Erythroblast (primary cell): ENCODE data around the gene OTOS.

Source experiments
- GATA1 ChIP-seq: IDR thresholded peaks from 2 replicates; pipeline ENCODE4 v1.6.1; 2011; ENCODE audit warnings: low read depth, mild to moderate bottlenecking, control low read depth, low read length, moderate library complexity
- POLR2A ChIP-seq: IDR thresholded peaks from 2 replicates; pipeline ENCODE4 v1.6.1; 2011; ENCODE audit warnings: mild to moderate bottlenecking, low read length

DNA sequence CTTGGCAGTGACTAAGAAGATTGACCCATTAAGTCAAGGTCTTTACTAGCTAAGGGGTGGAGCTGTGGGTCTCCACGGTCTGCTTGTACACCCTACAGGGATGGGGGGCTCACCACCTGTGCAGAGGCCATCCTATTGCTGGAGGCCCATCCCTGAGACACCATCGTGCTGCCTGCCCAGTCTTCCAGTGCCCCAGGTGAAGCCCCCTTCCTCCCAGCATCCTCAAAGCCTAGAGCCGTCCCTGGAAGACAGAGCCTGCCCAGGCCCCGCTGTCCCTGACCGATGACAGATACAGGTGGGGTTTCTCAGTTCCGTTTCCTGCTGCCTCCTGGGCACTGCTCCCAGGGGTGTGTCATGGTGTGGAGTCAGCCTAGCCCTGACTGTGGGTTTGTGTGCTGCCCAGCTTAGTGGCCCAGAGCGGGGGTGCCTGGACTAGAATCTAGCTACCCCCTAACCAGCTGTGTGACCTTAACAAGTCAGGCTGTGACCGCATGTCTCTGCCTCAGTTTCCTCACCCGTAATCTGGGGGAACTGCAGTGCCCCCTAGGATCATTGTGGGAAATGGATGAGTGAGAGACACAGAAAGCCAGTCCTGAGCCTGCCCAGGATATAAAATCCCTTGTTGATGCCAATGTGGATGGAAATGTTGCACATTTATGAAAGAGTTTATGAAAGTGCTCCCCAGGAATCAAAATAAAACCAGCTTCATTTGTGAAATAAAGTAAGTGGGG is 2.0 kb downstream of the OTOS start:
- TF ChIP-seq POLR2A: no peak
- TF ChIP-seq GATA1: no peak
